Erythroblast (primary cell): Measurements from ENCODE around the gene NISCH.

ENCODE experiments used
- GATA1 ChIP-seq: IDR thresholded peaks from 2 replicates; pipeline ENCODE4 v1.6.1; 2011; ENCODE audit warnings: low read depth, mild to moderate bottlenecking, control low read depth, low read length, moderate library complexity
- POLR2A ChIP-seq: IDR thresholded peaks from 2 replicates; pipeline ENCODE4 v1.6.1; 2011; ENCODE audit warnings: mild to moderate bottlenecking, low read length

- no peak for TF ChIP-seq POLR2A
- TF ChIP-seq GATA1 = no peak
Observed at GRCh38 chr3:52498137-52499054, 43.0 kb downstream of the NISCH start.
